GM18507 (cell line): ENCODE results near the gene RBM20.
"Not testable (repeated sequence)": the region's sequence is repeated elsewhere in the genome, so short reads cannot be mapped to it uniquely, and the experiment has no call there.

Experiments used
- DNase-seq: peaks from one replicate; pipeline ENCODE4 v3.0.0; 2011; ENCODE audit warnings: low read depth; ENCODE audit not compliant: insufficient read length; ENCODE audit errors: extremely low spot score
- FAIRE-seq: peaks from 2 replicates; lab custom pipeline; 2011; peaks lifted over from hg19 to GRCh38; lab: Jason Lieb, UNC

Gene RBM20

DNA sequence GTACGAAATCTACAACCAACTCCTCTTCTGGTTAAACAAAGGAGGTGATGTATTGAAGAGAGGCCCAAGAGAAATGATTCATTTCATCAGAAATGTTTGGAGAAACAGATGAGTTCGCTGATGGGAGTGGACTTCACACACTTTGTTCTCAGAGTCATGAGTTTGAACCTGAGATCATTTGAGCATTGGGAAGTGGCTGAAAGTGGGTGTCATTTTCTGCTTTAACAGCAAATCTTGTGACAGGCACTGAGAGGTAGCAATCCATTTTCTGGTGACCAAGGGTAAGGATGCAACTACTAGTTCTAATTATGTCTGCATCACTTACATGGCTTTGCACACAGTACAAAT, 51.4 kb downstream of the RBM20 start:
- FAIRE-seq (no peak), DNase-seq (no peak)

GRCh38 chr10:110696436-110696835, 52.3 kb downstream of the RBM20 start:
- no peak for FAIRE-seq
- DNase-seq, result no peak

GRCh38 chr10:110698340-110698739, 54.2 kb downstream of the RBM20 start:
- DNase-seq (no peak), FAIRE-seq (no peak)

DNA sequence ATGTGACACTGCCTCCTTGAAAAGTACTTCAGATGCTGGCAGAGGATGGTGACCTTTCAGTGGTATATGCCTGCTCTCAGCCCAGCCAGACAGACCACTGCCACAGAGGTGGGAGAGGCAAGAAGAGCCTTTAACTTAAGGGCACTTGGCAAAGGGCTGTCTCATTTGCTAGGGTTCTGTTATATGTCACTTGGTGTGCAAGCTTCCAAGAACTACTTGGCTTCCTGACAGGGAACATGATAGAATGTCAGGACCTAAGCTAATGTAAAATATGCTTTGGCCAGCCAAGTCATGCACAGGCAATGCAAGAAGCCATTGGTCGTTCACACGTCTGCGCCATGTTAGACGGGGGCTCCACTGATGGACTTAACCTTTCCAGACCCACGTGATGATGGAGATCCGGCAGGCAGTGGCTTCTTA, 54.7 kb downstream of the RBM20 start:
- no peak for FAIRE-seq
- DNase-seq, result no peak

DNA sequence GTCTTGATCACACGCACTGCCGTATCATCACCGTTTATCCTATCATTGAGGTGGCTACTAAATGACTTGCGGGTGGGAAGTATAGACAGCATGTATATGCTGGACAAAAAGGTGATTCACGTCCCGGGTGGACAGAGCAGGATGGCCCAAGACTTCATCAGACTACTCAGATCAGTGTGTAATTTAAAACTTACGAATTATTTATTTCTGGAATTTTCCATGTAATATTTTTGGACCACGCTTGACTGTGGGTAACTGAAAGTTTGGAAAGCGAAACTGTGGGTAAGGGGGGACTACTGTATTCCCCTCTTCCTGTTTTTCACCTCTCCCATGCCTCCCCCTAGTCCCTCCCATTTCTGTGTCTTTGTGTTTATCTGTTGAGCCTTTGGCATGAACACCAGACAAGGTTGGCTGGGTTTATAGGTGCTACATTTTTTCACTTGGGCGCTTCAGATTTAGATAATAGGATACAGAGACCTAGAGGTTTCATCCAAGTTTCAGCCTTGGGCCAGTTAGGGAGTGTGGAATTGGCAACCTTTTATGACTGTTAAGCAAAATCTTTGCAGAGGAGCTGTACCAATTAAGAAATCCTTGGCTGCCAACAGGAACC, 55.8 kb downstream of the RBM20 start:
- FAIRE-seq (no peak), DNase-seq (no peak)

DNA sequence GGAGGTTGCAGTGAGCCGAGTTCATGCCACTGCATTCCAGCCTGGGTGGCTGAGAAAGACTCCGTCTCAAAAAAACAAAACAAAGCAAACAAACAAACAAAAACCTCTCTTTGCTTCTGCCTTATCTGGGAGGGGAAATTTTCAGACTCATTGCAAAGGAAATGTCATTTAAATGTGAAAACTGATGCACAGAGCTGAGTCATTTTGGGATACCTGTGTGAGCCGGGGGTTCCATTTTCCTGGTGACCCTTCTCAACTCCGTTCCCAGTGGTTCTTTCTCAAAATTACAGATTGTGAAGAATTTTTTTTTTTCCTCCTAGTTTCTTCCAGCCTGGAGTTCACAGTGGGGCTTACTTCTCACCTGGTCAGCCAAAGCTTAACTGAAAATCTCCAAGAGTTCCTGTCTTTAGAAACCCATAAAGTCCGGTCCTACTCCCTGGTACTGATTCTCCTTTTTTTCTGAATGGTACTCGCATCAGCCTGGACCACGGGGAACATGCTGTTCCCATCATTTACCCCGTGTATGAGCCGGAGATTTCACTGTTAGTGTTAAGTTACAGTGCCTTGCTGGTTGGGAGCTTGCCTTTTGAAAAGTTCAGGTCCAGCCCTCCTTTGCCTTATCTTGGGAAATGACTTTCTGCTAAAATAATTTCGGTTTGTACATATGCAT, 56.9 kb downstream of the RBM20 start:
- no peak for FAIRE-seq
- DNase-seq, result no peak

- FAIRE-seq, result no peak
Measured at GRCh38 chr10:110701617-110701971, 57.5 kb downstream of the RBM20 start.

GRCh38 chr10:110704070-110704469, 59.9 kb downstream of the RBM20 start:
- DNase-seq (no peak), FAIRE-seq (no peak)

More at GRCh38 chr10:110701617-110701971, 57.5 kb downstream of the RBM20 start:
- DNase-seq, result no peak

DNA sequence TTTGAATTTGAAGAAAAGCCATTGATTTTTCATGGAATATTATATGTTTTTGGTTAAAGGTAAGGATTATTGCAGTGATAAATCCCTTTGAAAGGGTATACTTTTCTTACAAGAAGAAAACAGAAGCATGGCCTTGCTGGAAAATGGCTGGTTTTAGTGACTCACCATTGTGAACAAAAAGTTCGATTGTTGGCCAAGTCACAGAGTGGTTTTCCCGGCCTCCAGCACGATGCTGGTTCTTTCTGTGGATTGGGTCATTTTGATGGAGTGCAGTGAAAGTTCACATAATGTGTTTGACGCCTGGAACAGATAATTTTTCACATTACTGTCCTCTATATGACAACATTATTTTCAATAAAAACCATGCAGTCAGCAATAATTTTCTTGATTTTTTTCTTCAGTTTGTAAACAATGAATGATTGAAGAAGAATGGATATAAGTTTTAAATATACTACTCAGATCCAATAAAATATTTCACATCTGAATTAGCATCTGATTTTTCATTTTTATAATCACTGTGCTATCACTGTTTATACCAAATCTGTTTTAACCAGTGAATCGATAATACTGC, 60.9 kb downstream of the RBM20 start:
- DNase-seq, result no peak
- FAIRE-seq, result no peak

- FAIRE-seq, result not testable (repeated sequence)
Measured at GRCh38 chr10:110705596-110705995, 61.5 kb downstream of the RBM20 start.

GRCh38 chr10:110706690-110707098, 62.6 kb downstream of the RBM20 start:
- FAIRE-seq, result no peak

More at GRCh38 chr10:110705596-110705995, 61.5 kb downstream of the RBM20 start:
- not testable (repeated sequence) for DNase-seq

GRCh38 chr10:110708776-110709443, 64.8 kb downstream of the RBM20 start:
- DNase-seq, result no peak
- FAIRE-seq, result no peak

More at GRCh38 chr10:110706690-110707098, 62.6 kb downstream of the RBM20 start:
- no peak for DNase-seq

GRCh38 chr10:110709444-110709828, 65.3 kb downstream of the RBM20 start:
- no peak for FAIRE-seq
- DNase-seq, result no peak

DNA sequence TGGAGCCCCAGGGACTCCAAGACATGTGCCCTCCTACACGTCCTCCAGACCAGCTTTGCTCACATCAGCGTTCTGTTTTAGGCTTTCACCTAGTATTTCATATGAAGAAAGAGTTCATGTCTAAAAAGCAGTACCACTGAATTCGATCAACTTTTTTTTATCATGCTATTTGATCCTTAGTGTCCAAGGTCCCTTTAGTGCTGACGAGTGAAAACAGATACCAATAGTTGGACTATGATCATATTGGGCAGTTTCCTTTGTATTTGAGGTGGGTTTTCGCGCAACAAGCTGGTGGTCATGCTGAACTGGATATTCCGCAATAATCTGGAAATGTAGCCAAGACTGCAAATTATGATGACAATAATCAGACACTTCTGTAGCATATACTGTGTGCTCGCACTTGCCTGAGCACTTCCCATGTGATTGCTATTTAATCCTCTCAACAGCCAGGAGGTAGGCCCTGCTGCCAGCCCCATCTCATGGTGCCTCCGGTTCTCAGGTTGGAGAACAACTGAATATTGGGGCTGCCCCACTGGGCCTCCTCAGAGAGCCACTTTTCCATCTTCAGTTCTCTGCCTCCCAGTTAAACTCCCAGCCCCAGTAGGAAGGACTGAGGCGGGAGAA, 65.9 kb downstream of the RBM20 start:
- no peak for DNase-seq
- FAIRE-seq, result no peak

DNA sequence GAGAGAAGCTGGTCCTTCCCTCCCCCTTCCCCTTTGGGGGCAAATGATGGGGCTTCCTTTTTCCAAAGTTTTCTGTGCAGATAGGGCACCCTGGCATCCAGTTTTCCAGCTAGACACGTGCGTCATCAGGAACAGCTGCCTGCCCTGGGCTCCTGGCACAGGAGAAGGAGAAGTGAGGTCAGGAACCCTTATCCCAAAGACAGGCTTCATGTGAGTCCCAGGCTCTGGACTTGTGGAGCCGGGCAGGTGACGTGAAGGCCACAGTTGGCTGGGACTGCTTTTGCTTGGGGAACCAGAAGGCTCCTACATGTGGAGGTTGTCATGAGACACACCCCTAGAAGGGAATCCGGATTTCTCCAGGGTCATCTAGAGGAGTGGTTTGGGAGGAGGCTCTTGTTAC, 66.5 kb downstream of the RBM20 start:
- FAIRE-seq (no peak), DNase-seq (no peak)

DNA sequence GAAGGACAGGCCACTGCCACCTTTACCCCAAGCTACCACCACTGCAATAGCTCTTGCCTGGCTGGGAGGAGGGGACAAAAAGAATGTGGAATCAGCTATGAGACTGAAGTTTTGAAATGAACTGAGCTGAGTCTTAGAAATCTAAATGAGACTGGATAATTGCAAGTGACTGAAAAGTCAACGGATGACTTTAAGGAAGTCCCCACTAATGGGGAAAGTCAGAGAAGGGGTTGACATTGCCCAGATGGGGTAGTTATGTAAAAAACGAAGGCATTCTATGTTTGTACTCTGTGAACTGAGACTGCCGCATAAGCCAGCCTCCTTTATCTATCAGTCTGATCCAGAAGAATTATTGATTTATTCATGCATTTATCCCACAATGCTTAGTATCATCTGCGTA, 67.2 kb downstream of the RBM20 start:
- DNase-seq (no peak), FAIRE-seq (no peak)

DNA sequence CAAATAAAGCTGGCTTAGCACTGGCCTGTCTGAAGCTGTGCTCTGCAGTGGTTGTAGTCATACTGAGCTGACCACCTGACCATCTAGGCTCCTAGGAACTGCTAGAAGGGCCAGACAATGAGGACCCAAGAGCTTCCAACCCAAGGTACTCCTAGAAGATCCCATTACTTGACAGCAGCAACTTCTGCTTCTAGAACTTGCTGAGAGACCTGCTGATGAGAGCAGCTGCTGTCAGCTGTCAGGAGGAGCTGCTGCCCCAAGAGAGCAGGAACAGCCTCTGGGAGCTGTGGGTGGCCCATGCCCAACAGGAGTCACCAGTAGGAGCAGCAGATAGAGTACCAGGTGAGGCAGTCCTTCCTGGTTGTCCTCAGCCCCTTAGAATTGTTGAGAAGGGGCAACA, 70.2 kb downstream of the RBM20 start:
- DNase-seq (no peak), FAIRE-seq (no peak)

- FAIRE-seq, result no peak
- no peak for DNase-seq
Measured at GRCh38 chr10:110717781-110718589, 73.8 kb downstream of the RBM20 start.

- FAIRE-seq (no peak), DNase-seq (no peak)
Measured at GRCh38 chr10:110721406-110722038, 77.4 kb downstream of the RBM20 start.
